OCI-LY1 (cell line): ENCODE measurements around the gene SLC25A21.

ENCODE experiments used
- H2AFZ ChIP-seq: fragments of 200-600 bp; sonication (generic), shearing (Covaris generic); 2 replicates; pipeline ENCODE4 v1.6.0; 2014; ENCODE audit warnings: antibody characterized with exemption, mild to moderate bottlenecking, low read length
- H3F3A ChIP-seq: fragments of 200-600 bp; sonication (generic), shearing (Covaris generic); 2 replicates; pipeline ENCODE4 v1.6.0; 2014; ENCODE audit warnings: mild to moderate bottlenecking, antibody characterized with exemption, low read length, moderate library complexity; ENCODE audit not compliant: insufficient read depth
- H3K27ac ChIP-seq: fragments of 200-600 bp; sonication (generic); 2 replicates; pipeline ENCODE4 v1.5.1; 2014; ENCODE audit warnings: low read length, mixed run types, mild to moderate bottlenecking, low read depth; ENCODE audit not compliant: poor library complexity, severe bottlenecking
- H3K27me3 ChIP-seq: fragments of 200-600 bp; sonication (generic); 2 replicates; pipeline ENCODE4 v1.6.0; 2014; ENCODE audit warnings: antibody characterized with exemption, mild to moderate bottlenecking, low read length, moderate library complexity; ENCODE audit not compliant: insufficient read depth
- H3K36me3 ChIP-seq: fragments of 200-600 bp; sonication (generic); 2 replicates; pipeline ENCODE4 v1.6.1; 2014; ENCODE audit warnings: mild to moderate bottlenecking, antibody characterized with exemption, low read length, moderate library complexity, mixed read lengths; ENCODE audit not compliant: insufficient read depth
- H3K4me1 ChIP-seq: fragments of 200-600 bp; sonication (generic); 2 replicates; pipeline ENCODE4 v1.5.1; 2014; ENCODE audit warnings: mild to moderate bottlenecking, low read length, moderate library complexity; ENCODE audit not compliant: insufficient read depth, severe bottlenecking
- H3K4me2 ChIP-seq: fragments of 200-600 bp; sonication (generic), shearing (Covaris generic); 2 replicates; pipeline ENCODE4 v1.6.1; 2014; ENCODE audit warnings: low read length
- H3K4me3 ChIP-seq: fragments of 200-600 bp; sonication (generic); 2 replicates; pipeline ENCODE4 v1.5.1; 2014; ENCODE audit warnings: low read length, low read depth, mild to moderate bottlenecking, mixed read lengths; ENCODE audit not compliant: poor library complexity, severe bottlenecking
- H3K79me2 ChIP-seq: fragments of 200-600 bp; shearing (Covaris generic); 2 replicates; pipeline ENCODE4 v1.6.1; 2016; ENCODE audit warnings: mixed run types, low read length, mixed read lengths; ENCODE audit not compliant: insufficient read depth
- H3K9ac ChIP-seq: fragments of 200-600 bp; sonication (generic), shearing (Covaris generic); 2 replicates; pipeline ENCODE4 v1.6.1; 2014; ENCODE audit warnings: mild to moderate bottlenecking, low read length, mixed read lengths
- H3K9me2 ChIP-seq: fragments of 200-600 bp; sonication (generic), shearing (Covaris generic); 2 replicates; pipeline ENCODE4 v1.6.1; 2014; ENCODE audit warnings: low read depth, mild to moderate bottlenecking, low read length, mixed read lengths
- H3K9me3 ChIP-seq: fragments of 200-600 bp; shearing (Covaris generic); 2 replicates; pipeline ENCODE4 v1.6.1; 2014; ENCODE audit warnings: low read length, mixed read lengths
- H4K20me1 ChIP-seq: fragments of 200-600 bp; sonication (generic), shearing (Covaris generic); 2 replicates; pipeline ENCODE4 v1.6.0; 2016; ENCODE audit warnings: mild to moderate bottlenecking, low read length; ENCODE audit not compliant: insufficient read depth
- CTCF ChIP-seq: fragments of 200-600 bp; sonication (generic), shearing (Covaris generic); IDR thresholded peaks from 2 replicates; pipeline ENCODE4 v1.5.1; 2017; ENCODE audit warnings: mild to moderate bottlenecking, antibody characterized with exemption, low read length, moderate library complexity, mixed read lengths
- EZH2 ChIP-seq: fragments of 200-600 bp; sonication (generic), shearing (Covaris generic); IDR thresholded peaks from 2 replicates; pipeline ENCODE4 v1.8.0; 2017; ENCODE audit warnings: borderline replicate concordance, mixed run types, mild to moderate bottlenecking, antibody characterized with exemption, low read length, moderate library complexity, mixed read lengths

Gene SLC25A21

GRCh38 chr14:36820111-36820709, 352.2 kb downstream of the SLC25A21 start:
- no peaks in the 10 kb centered on the region for H3K9me3 ChIP-seq
- no peaks in the 10 kb centered on the region for H3K9me2 ChIP-seq
- no peaks in the 10 kb centered on the region for H3K27me3 ChIP-seq
- H3K9ac ChIP-seq = no peak overlapping the region
- no peaks in the 10 kb centered on the region for H3K4me1 ChIP-seq
- H3K36me3 ChIP-seq = no peaks in the 10 kb centered on the region
- H3F3A ChIP-seq = no peaks in the 10 kb centered on the region
- TF ChIP-seq EZH2 = no peak
- no peak for TF ChIP-seq CTCF
- no peak overlapping the region for H3K27ac ChIP-seq
- H4K20me1 ChIP-seq = no peaks in the 10 kb centered on the region
- H3K4me2 ChIP-seq = no peak overlapping the region
- no peak overlapping the region for H2AFZ ChIP-seq
- H3K4me3 ChIP-seq = no peak overlapping the region
- no peaks in the 10 kb centered on the region for H3K79me2 ChIP-seq

GRCh38 chr14:36818794-36819384, 353.5 kb downstream of the SLC25A21 start:
- no peak for TF ChIP-seq EZH2
- TF ChIP-seq CTCF = no peak

GRCh38 chr14:36818246-36818645, 354.2 kb downstream of the SLC25A21 start:
- H4K20me1 ChIP-seq = no peaks in the 10 kb centered on the region
- no peak overlapping the region for H3K9ac ChIP-seq
- no peak overlapping the region for H2AFZ ChIP-seq
- TF ChIP-seq CTCF (no peak), EZH2 (no peak)
- H3K79me2 ChIP-seq = no peaks in the 10 kb centered on the region
- no peaks in the 10 kb centered on the region for H3F3A ChIP-seq
- no peaks in the 10 kb centered on the region for H3K9me2 ChIP-seq
- no peaks in the 10 kb centered on the region for H3K36me3 ChIP-seq
- no peaks in the 10 kb centered on the region for H3K9me3 ChIP-seq
- H3K27me3 ChIP-seq = no peaks in the 10 kb centered on the region
- H3K4me1 ChIP-seq = no peaks in the 10 kb centered on the region
- no peak overlapping the region for H3K27ac ChIP-seq
- no peak overlapping the region for H3K4me2 ChIP-seq
- H3K4me3 ChIP-seq = no peak overlapping the region

More at GRCh38 chr14:36818794-36819384, 353.5 kb downstream of the SLC25A21 start:
- no peak overlapping the region for H3K9ac ChIP-seq
- no peaks in the 10 kb centered on the region for H3K9me2 ChIP-seq
- H4K20me1 ChIP-seq = no peaks in the 10 kb centered on the region
- no peaks in the 10 kb centered on the region for H3K9me3 ChIP-seq
- H3K4me2 ChIP-seq = no peak overlapping the region
- no peaks in the 10 kb centered on the region for H3K4me1 ChIP-seq
- H3K27me3 ChIP-seq = no peaks in the 10 kb centered on the region
- H3K36me3 ChIP-seq = no peaks in the 10 kb centered on the region
- no peak overlapping the region for H2AFZ ChIP-seq
- no peaks in the 10 kb centered on the region for H3K79me2 ChIP-seq
- H3F3A ChIP-seq = no peaks in the 10 kb centered on the region
- no peak overlapping the region for H3K27ac ChIP-seq
- no peak overlapping the region for H3K4me3 ChIP-seq
